Peyer's patch (tissue), 4 donors: ENCODE results near the gene FLT3LG. TPM values are rescaled to one million over a fixed set of nuclear protein-coding genes. Genes with fewer than 3 reads are reported as not detected.

Source experiments
- DNase-seq, 3 donors: peaks; one replicate each; pipeline ENCODE4 v3.0.0-alpha.2; 2017 to 2019
- H3K27ac ChIP-seq, 4 donors: fragments of 200-600 bp; sonication (generic); one replicate each; pipeline ENCODE4 v1.5.1; 2016 to 2019
- H3K27me3 ChIP-seq, 2 donors: fragments of 200-600 bp; sonication (generic); one replicate each; pipeline ENCODE4 v1.5.1; 2019
- H3K36me3 ChIP-seq, 3 donors: fragments of 200-600 bp; sonication (generic); one replicate each; pipeline ENCODE4 v1.5.1; 2016 to 2019
- H3K4me1 ChIP-seq, 4 donors: fragments of 200-600 bp; sonication (generic); one replicate each; pipeline ENCODE4 v1.5.1; 2016 to 2019
- H3K4me3 ChIP-seq, 4 donors: fragments of 200-600 bp; sonication (generic); 1 replicate in 3 of 4; 2 replicates in 1 of 4; pipeline ENCODE4 v1.5.1; 2016 to 2019; ENCODE audit warnings: mild to moderate bottlenecking in 1 of 4
- H3K9me3 ChIP-seq, 4 donors: fragments of 200-600 bp; sonication (generic); one replicate each; pipeline ENCODE4 v1.5.1; 2016 to 2019; ENCODE audit warnings: mild to moderate bottlenecking in 1 of 4
- POLR2A ChIP-seq, 2 donors: fragments of 450-650 bp; IDR thresholded peaks; one replicate each; pipeline ENCODE4 v1.5.1; 2017; ENCODE audit warnings: antibody characterized with exemption in 2 of 2, mild to moderate bottlenecking in 2 of 2, moderate library complexity in 2 of 2
- small RNA-seq, 2 donors: library from RNA; depleted of rRNA; stranded (forward); fragments of <200 nt; gene quantifications; one replicate each; pipeline ENCODE3, GENCODE V24; 2016
- total RNA-seq, 4 donors: library from RNA; depleted of rRNA; stranded (reverse); fragments of >200 nt; gene quantifications; one replicate each; pipeline ENCODE4 v1.1.0, GENCODE V29; 2016
- TF ChIP-seq, protein P1 (sequence below), 6 experiments: fragments of 450-650 bp in 4 of 6; fragments of 200-600 bp in 2 of 6; sonication (generic) in 1 of 6; IDR thresholded peaks; one replicate each; pipeline ENCODE4 v1.5.1; 2017 to 2019; ENCODE audit warnings: antibody characterized with exemption in 6 of 6, mild to moderate bottlenecking in 3 of 6, moderate library complexity in 1 of 6

FLT3LG gene
- total RNA-seq, 4 donors from 2014 or later = 2.8 to 22.3 (median 5.0) TPM

DNA sequence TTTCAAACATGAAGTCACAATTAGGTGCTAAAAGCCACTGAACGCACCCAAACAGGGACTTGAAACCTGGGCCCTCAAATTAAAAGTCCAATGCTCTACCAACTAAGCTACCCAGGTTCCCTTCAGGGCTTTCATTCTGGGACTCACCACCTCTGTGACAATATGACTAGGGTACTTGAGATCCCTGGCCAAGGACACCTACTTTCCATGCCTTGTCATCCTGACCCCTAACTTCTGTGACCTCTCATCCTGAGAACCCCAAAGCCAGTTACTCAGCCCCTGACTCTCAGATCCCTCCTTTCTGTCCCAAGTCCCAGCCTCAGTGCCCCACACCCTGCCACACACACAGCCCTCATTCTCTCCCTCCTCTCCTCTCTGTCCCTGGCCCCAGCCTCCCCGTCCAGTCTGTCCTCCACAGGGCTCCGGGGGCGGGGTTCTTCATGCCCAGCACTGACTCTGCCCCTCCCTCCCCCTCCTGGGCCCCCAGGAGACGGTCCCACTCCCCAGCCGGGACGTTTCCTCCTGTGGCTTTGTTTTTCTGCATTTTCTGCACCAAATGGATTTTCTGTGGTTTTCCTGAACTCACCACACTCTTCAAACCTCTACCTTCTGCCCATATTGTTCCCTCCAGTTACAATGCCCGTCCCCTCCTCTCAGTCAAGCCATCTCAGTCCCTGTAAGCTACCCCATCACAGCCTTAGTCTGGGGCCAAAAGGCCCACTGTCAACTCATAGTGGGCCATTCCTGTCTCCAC is 60.8 kb downstream of the FLT3LG start:
- no peak for DNase-seq
- no peak for TF ChIP-seq POLR2A (IDR thresholded peaks at IDR 0.05)
- TF ChIP-seq, protein P1, sequence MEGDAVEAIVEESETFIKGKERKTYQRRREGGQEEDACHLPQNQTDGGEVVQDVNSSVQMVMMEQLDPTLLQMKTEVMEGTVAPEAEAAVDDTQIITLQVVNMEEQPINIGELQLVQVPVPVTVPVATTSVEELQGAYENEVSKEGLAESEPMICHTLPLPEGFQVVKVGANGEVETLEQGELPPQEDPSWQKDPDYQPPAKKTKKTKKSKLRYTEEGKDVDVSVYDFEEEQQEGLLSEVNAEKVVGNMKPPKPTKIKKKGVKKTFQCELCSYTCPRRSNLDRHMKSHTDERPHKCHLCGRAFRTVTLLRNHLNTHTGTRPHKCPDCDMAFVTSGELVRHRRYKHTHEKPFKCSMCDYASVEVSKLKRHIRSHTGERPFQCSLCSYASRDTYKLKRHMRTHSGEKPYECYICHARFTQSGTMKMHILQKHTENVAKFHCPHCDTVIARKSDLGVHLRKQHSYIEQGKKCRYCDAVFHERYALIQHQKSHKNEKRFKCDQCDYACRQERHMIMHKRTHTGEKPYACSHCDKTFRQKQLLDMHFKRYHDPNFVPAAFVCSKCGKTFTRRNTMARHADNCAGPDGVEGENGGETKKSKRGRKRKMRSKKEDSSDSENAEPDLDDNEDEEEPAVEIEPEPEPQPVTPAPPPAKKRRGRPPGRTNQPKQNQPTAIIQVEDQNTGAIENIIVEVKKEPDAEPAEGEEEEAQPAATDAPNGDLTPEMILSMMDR (IDR thresholded peaks at IDR 0.05) = no peak
- Histone ChIP-seq H3K4me3 (peak overlapping the region in 2 of 4 donors; percentile 47 to 51), H3K27me3 (no peaks in the 10 kb centered on the region), H3K9me3 (no peaks in the 10 kb centered on the region), H3K4me1 (peaks cover 0 to 27% (median 10%) of the 10 kb centered on the region in 4 donors), H3K27ac (peak overlapping the region in 1 of 4 donors; percentile 44), H3K36me3 (peaks cover 0 to 74% (median 0%) of the 10 kb centered on the region in 3 donors)

Small RNA genes lying within 50 kb of the gene (small RNA-seq; reads per million reads assigned to genes)
- gene COX6CP7 (0 reads per million in 2 donors), gene MIR150 (128 to 250 reads per million in 2 donors), gene SNORD32A (0 reads per million in 2 donors), gene SNORD33 (0 reads per million in 2 donors), gene SNORD34 (0 reads per million in 2 donors), gene SNORD35A (0 reads per million in 2 donors), gene SNORD35B (0 reads per million in 2 donors)

Other genes starting within 250 kb of the FLT3LG start
- gene SLC6A16, start 149.0 kb upstream of the FLT3LG start, total RNA-seq = 1 to 10 TPM in 1 of 4 donors, under 1 TPM in 1, not detected in 2; 0.27 to 5.8 TPM
- 100 to 1,000 TPM in 1 of 4 donors, 10 to 100 TPM in 3; 12.3 to 203 (median 48.4) TPM for gene CD37, start 138.8 kb upstream of the FLT3LG start, total RNA-seq
- 10 to 100 TPM in 1 of 4 donors, 1 to 10 TPM in 3; 1.2 to 28.1 (median 7.9) TPM for gene TEAD2, start 111.8 kb upstream of the FLT3LG start, total RNA-seq
- gene DKKL1, start 110.3 kb upstream of the FLT3LG start, total RNA-seq = not detected
- not detected for gene KASH5, start 86.0 kb upstream of the FLT3LG start, total RNA-seq
- not detected for gene PTH2, start 50.8 kb upstream of the FLT3LG start, total RNA-seq
- not detected for gene GFY, start 48.8 kb upstream of the FLT3LG start, total RNA-seq
- gene SLC17A7, start 32.7 kb upstream of the FLT3LG start, total RNA-seq = 1 to 10 TPM in 3 of 4 donors, not detected in 1; 1.2 to 2.0 (median 1.7) TPM
- 100 to 1,000 TPM in 3 of 4 donors, 10 to 100 TPM in 1; 96.2 to 229 (median 115) TPM for gene PIH1D1, start 22.4 kb upstream of the FLT3LG start, total RNA-seq
- 10 to 100 TPM; 33.8 to 53.6 (median 49.1) TPM for gene ALDH16A1, start 21.0 kb upstream of the FLT3LG start, total RNA-seq
- gene RPL13A, start 13.4 kb downstream of the FLT3LG start, total RNA-seq = 1,000 to 10,000 TPM; 1,523 to 3,539 (median 1,798) TPM
- 1,000 to 10,000 TPM; 1,400 to 3,556 (median 1,785) TPM for gene RPS11, start 22.2 kb downstream of the FLT3LG start, total RNA-seq
- gene FCGRT, start 38.4 kb downstream of the FLT3LG start, total RNA-seq = 100 to 1,000 TPM; 239 to 985 (median 837) TPM
- 100 to 1,000 TPM in 3 of 4 donors, 10 to 100 TPM in 1; 78.6 to 199 (median 151) TPM for gene RCN3, start 53.8 kb downstream of the FLT3LG start, total RNA-seq
- 10 to 100 TPM; 73.4 to 86.7 (median 80.9) TPM for gene NOSIP, start 106.3 kb downstream of the FLT3LG start, total RNA-seq
- gene PRRG2, start 107.1 kb downstream of the FLT3LG start, total RNA-seq = 10 to 100 TPM in 3 of 4 donors, 1 to 10 TPM in 1; 1.7 to 20.8 (median 13.1) TPM
- gene PRR12, start 117.0 kb downstream of the FLT3LG start, total RNA-seq = 10 to 100 TPM; 13.5 to 39.6 (median 28.1) TPM
- gene RRAS, start 165.9 kb downstream of the FLT3LG start, total RNA-seq = 10 to 100 TPM; 17.2 to 48.0 (median 32.4) TPM
- 10 to 100 TPM; 25.2 to 49.8 (median 44.0) TPM for gene SCAF1, start 168.0 kb downstream of the FLT3LG start, total RNA-seq
- 100 to 1,000 TPM in 3 of 4 donors, 10 to 100 TPM in 1; 98.6 to 131 (median 120) TPM for gene IRF3, start 191.6 kb downstream of the FLT3LG start, total RNA-seq
- gene BCL2L12, start 191.7 kb downstream of the FLT3LG start, total RNA-seq = 10 to 100 TPM in 3 of 4 donors, 1 to 10 TPM in 1; 5.3 to 28.9 (median 12.2) TPM
- 100 to 1,000 TPM in 1 of 4 donors, 10 to 100 TPM in 3; 46.9 to 185 (median 80.0) TPM for gene PRMT1, start 203.1 kb downstream of the FLT3LG start, total RNA-seq
- 1 to 10 TPM in 2 of 4 donors, not detected in 2; 4.4 to 9.1 TPM for gene ADM5, start 215.4 kb downstream of the FLT3LG start, total RNA-seq
- 10 to 100 TPM in 1 of 4 donors, 1 to 10 TPM in 2, not detected in 1; 3.0 to 12.4 (median 5.6) TPM for gene CPT1C, start 216.9 kb downstream of the FLT3LG start, total RNA-seq